ENCODE results near the gene TFDP1. TPM values are rescaled to one million over a fixed set of nuclear protein-coding genes. Genes with fewer than 3 reads are reported as not detected.

The TFDP1 gene
- total RNA-seq, 6 experiments from 2014 or later: 21.7 to 26.9 (median 25.1) TPM

DNA sequence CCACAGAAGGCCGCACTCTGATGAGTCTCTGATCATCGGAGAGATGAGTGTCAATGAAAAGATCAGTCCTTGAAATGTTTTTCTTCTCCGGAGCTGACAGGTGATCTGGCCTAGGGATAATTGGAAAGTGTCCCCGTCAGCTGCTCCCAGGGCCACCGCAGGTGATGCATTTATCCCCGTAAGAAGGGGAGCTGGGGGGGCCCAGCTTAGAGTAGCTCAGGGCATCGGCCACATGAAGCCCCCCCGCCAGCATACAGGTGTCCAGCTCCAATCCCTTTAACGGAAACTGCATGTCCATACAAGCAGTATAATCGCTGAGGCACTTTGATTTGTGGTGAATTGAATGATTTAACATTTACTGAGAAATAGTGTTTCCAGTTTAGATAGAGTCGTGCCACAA lies 45.7 kb downstream of the TFDP1 start:
- Histone ChIP-seq H3K27ac (no peak overlapping the region), H3K9me3 (no peaks in the 10 kb centered on the region), H3K4me1 (no peaks in the 10 kb centered on the region), H3K36me3 (peaks cover 0 to 22% (median under 1%) of the 10 kb centered on the region in 4 donors), H3K27me3 (no peaks in the 10 kb centered on the region), H3K4me3 (no peak overlapping the region)
- WGBS (ENCODE audit: insufficient coverage, low coverage, low lambda C conversion rate, missing lambda C conversion rate): 96% methylated on average over 10 of the region's 11 CpGs
- ATAC-seq (no peak), DNase-seq (peak in 2 of 3 donors; percentile 3 to 11)
- intact Hi-C loops (cut with DNase I): no loop called here
- TF ChIP-seq POLR2A (IDR thresholded peaks at IDR 0.05): no peak
- TF ChIP-seq, protein P1, sequence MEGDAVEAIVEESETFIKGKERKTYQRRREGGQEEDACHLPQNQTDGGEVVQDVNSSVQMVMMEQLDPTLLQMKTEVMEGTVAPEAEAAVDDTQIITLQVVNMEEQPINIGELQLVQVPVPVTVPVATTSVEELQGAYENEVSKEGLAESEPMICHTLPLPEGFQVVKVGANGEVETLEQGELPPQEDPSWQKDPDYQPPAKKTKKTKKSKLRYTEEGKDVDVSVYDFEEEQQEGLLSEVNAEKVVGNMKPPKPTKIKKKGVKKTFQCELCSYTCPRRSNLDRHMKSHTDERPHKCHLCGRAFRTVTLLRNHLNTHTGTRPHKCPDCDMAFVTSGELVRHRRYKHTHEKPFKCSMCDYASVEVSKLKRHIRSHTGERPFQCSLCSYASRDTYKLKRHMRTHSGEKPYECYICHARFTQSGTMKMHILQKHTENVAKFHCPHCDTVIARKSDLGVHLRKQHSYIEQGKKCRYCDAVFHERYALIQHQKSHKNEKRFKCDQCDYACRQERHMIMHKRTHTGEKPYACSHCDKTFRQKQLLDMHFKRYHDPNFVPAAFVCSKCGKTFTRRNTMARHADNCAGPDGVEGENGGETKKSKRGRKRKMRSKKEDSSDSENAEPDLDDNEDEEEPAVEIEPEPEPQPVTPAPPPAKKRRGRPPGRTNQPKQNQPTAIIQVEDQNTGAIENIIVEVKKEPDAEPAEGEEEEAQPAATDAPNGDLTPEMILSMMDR (IDR thresholded peaks at IDR 0.05): no peak

DNA sequence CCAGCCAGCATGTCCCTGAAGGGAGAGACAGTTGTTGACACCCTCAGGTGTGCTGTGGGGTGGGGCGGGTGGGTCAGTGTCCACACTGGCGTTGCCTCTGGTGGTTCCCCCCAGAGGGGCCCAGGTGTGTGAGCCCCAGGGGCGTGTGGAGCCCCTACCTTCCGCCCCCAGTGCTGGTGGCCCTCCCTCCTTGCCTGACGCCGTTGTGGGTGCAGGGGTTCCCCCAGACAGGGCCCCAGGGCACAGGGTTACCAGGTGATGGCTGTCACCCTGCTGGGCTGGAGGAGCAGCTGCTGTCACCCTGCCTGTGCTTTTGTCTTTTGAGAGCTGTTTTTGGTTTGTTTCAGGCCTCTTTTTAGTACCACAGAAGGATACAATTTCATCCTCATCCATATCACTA lies 46.3 kb downstream of the TFDP1 start:
- Histone ChIP-seq H3K9me3 (no peaks in the 10 kb centered on the region), H3K36me3 (peaks cover 0 to 28% (median 3%) of the 10 kb centered on the region in 4 donors), H3K27ac (no peak overlapping the region), H3K4me3 (no peak overlapping the region), H3K27me3 (no peaks in the 10 kb centered on the region), H3K4me1 (no peaks in the 10 kb centered on the region)
- WGBS (ENCODE audit: insufficient coverage, low coverage, low lambda C conversion rate, missing lambda C conversion rate): no CpG with 5 or more reads among the region's 6 CpGs
- ATAC-seq: peak in 1 of 4 donors; percentile 6
- DNase-seq: peak in 2 of 3 donors; percentile 5 to 18
- TF ChIP-seq POLR2A (IDR thresholded peaks at IDR 0.05): no peak
- TF ChIP-seq, protein P1 (IDR thresholded peaks at IDR 0.05): no peak
- intact Hi-C loops (cut with DNase I): no loop called here

DNA sequence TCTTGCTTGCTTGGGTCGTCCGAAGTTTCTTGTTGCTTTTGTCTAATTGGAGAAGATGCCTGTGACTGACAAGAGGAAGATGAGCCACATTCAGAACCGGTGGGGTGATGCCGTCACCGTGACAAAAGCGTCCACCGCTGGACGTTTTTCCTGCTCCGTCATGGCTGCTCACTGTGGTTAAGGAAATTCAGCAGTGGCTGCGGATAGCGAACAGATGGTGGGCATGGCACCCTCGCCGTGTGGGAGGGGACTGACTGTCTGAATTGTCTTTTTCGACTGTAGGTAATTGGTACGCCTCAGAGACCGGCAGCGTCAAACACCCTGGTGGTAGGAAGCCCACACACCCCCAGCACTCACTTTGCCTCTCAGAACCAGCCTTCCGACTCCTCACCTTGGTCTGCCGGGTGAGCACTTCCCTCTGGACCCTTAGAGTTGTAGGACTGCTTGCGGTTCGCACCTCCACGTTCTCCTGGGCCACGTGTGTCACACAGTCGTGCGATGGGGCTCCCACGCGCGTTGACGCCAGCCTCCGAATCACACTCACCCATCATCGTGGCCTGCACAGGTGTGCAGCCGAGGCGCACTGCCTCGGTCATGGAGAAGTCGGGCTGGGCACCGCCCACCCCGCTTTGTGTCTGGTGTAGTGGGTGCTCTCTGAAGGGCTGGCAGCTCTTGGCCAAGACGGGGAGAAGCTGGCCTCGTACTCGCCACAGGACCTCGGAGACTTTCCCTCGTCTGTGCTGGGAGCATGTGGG lies 47.0 kb downstream of the TFDP1 start:
- H3K36me3 ChIP-seq: peaks cover 0 to 35% (median 4%) of the 10 kb centered on the region in 4 donors
- WGBS (ENCODE audit: insufficient coverage, low coverage, low lambda C conversion rate, missing lambda C conversion rate): 87% methylated on average over 11 of the region's 42 CpGs
- no peak for ATAC-seq

DNA sequence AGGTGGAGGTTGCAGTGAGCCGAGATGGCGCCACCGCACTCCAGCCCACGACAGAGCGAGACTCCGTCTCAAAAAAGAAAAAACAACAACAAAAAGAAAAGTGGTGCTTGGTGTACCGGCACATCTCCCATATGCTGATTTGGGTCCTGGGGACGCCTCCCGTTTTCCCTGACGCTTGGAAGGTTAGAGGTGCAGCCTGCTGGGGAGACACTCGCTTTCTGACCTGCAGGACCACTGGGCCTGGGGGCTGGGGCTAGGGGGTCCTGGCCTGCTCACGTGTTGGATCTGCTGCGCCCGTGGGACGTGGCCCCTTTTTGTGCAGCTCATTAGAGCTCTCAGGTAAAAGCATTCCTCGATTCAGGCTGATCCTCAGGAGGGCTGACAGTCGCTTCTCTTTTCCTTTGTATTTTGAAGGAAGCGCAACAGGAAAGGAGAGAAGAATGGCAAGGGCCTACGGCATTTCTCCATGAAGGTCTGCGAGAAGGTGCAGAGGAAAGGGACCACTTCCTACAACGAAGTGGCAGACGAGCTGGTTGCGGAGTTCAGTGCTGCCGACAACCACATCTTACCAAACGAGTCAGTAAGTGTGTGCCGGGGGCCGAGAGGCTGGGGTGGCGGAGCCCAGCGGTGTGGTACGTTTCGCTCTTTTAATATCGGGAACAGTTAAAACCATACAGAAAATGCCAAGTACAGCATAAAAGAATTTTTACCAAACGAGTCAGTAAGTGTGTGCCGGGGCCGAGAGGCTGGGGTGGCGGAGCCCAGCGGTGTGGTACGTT lies 48.3 kb downstream of the TFDP1 start:
- Histone ChIP-seq H3K27me3 (no peaks in the 10 kb centered on the region), H3K36me3 (peaks cover 0 to 46% (median 14%) of the 10 kb centered on the region in 4 donors), H3K27ac (no peak overlapping the region), H3K4me1 (no peaks in the 10 kb centered on the region), H3K4me3 (no peak overlapping the region), H3K9me3 (no peaks in the 10 kb centered on the region)
- no peak for TF ChIP-seq POLR2A (IDR thresholded peaks at IDR 0.05)
- TF ChIP-seq, protein P1 (IDR thresholded peaks at IDR 0.05): no peak
- intact Hi-C loops (cut with DNase I): no loop called here
- DNase-seq: peak in 2 of 3 donors; percentile 7 to 26
- WGBS (ENCODE audit: insufficient coverage, low coverage, low lambda C conversion rate, missing lambda C conversion rate): 98% methylated on average over 22 of the region's 38 CpGs
- ATAC-seq: no peak

More for the DNA sequence above, 47.0 kb downstream of the TFDP1 start:
- intact Hi-C loops (cut with DNase I): no loop called here
- H3K27me3 ChIP-seq: no peaks in the 10 kb centered on the region
- no peak overlapping the region for H3K27ac ChIP-seq
- TF ChIP-seq, protein P1 (IDR thresholded peaks at IDR 0.05): no peak
- TF ChIP-seq POLR2A (IDR thresholded peaks at IDR 0.05): no peak
- no peak overlapping the region for H3K4me3 ChIP-seq
- no peaks in the 10 kb centered on the region for H3K9me3 ChIP-seq
- DNase-seq: peak in 2 of 3 donors; percentile 8 to 35
- H3K4me1 ChIP-seq: no peaks in the 10 kb centered on the region

Data from right lobe of liver (tissue), 6 donors.